ELF-1 (cell line): ENCODE measurements around the gene ATP10B.

Source experiments
- DNase-seq: peaks from one replicate; pipeline ENCODE4 v3.0.0-alpha.2; 2016; ENCODE audit warnings: low read depth, low spot score

ATP10B gene

DNA sequence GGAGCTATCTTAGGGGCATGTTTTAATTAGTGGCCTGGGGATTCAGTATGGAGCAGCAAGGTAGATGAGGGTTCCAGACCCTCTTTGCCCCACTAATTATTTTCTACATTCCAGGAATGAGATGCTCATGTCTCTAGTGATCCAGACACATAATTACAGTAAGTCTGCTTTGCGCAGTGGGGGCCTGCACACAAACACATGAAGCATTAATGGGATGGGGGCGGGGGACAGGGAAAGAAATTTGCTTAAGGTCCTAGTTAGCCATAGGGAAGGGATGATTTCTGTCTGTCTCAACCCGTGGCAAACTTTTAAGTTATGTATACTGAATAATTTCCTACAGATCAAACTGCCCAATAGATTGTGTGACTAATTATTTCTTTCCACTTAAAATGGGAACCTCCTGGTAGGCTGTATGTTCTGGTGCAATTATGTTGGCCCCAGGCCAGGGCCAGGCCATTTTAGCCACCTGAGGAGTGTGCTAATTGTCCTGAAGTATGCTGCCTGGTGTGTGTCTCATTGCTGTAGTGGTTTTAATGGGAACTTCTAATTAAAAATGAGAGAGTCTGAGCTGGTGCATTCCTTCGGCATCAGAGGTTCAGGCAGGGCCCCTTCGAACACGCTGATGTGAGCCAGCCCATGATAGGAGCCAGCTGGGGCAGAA, 295.9 kb downstream of the ATP10B start:
- DNase-seq: peak; percentile 63

DNA sequence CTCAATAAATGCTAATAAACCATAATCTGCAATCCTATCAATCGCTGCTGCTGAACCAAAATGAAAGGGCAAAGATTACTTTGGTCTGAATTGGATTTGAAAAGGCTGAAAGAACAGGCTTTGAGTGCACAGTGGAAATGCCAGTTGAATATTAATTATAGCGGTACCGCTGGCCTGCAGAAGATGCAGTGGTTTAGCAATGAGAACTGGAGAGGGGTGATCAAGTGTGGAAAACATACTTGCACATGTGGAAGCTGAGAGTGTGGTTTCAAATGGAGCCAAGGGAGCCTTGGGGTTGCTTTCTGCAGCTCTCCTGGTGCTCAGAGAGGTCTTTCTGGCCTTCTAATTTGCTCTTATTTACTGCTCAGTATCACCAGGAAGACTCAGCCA, 296.4 kb downstream of the ATP10B start:
- no peak for DNase-seq

DNA sequence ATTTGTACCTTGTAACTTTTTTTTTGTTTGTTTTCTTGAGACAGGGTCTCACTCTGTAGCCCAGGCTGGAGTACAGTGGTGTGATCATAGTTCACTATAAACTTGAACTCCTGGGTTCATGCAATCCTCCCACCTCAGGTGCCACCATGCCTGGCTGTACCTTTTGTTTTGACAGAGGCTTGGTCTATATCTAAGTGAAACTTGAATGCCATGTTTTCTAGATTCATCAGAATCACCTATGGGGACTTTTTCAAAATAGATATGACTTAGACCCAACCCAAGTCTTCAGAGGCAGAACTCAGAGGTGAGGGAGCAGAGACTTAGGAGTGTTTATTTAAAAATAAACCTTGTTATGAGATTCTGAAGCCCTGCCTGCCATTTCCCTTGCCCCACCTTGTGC, 301.9 kb downstream of the ATP10B start:
- no peak for DNase-seq

DNA sequence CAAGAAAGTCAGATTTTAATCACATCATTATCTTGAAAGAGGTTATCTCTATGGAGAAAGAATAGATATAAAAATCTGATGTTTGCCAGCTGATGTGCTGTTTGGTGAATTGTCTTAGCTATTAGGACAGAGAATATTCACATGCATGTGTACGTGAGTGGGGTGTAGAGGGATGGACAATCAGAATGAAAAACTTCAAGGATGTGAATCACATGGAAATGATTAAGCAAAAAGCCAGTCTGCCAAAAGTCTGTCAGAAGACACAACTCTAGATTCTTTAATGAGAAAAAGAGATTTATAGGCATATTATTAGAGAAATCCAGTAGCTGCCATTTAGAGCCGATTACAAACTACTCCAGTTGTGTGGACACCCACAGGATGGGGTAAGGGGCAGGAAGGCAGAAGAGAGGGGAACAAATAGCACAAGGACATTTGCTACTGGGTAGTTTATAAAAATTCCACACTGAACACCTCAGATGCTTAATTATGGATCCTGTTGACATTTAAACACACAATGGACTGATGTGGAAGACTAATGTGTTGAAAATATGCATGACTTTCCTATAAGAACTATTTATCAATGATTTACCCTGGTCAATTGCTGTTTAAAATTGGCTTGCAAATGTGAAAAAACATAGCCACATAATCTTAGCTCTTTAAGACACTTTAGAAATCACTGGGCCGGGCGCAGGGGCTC, 302.9 kb downstream of the ATP10B start:
- no peak for DNase-seq

DNA sequence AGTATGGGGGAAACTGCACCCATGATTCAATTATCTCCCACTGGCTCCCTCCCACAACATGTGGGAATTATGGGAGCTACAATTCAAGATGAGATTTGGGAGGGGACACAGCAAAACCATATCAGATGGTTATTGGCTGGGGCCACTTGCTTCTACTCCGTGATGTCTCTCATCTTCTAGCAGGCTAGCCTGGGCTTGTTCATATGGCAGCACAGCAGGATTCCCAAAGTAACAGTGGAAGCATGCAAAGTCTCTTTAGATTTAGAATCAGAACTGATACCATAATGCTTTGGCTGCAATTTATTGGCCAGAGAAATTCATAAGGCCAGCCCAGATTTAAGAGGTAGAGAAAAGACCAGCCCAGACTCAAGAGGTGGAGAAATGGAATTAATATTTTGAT, 304.1 kb downstream of the ATP10B start:
- DNase-seq: no peak

DNA sequence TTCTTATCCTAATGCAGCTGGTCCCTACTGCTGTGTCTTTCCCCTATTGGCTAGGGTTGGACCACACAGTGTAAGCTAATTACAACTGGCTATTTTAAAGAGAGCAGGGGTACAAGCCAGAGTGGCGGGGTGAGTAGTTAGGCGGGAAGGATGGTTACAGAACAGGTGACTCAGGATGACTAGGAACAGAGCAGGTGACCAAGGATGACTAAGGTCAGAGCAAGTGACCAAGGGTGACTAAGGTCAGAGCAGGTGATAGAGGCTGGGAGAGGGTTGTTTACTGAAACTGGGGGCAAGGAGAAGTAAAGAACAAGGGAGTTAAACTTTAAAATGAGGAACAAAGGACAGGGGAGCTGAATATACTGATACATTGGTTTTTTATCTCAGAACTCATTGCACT, 304.9 kb downstream of the ATP10B start:
- DNase-seq: no peak

DNA sequence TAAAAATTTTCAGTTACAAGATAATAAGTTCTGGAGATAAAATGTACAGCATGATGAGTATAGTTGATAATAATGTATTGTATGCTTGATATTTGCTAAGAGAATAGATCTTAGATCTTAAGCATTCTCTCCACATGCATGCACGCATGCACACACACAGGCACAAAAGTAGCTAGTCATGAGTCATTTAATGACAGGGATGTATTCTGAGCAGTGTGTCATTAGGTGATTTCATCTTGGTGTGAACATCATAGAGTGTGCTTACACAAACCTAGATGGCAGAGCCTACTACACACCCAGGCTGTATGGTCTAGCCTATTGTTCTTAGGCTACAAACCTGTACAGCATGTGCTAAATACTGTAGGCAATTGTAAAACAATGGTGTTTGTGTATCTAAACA, 306.2 kb downstream of the ATP10B start:
- DNase-seq: no peak

DNA sequence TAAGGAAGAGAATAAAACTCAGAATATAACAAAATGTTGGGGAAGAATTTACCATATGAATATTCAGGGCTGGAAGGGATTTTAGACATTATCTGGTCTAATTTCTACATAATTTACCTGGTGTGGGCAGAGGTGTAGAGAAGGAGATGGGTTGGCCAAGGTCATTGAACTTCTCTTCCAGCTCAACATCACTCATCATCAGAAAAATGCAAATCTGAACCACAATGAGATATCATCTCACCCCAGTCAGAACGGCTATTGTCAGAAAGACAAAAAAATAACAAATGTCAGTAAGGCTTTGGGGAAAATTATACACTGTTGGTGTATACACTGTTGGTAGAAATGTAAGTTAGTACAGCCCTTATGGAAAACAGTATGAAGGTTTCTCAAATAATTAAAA, 308.6 kb downstream of the ATP10B start:
- DNase-seq: no peak

DNA sequence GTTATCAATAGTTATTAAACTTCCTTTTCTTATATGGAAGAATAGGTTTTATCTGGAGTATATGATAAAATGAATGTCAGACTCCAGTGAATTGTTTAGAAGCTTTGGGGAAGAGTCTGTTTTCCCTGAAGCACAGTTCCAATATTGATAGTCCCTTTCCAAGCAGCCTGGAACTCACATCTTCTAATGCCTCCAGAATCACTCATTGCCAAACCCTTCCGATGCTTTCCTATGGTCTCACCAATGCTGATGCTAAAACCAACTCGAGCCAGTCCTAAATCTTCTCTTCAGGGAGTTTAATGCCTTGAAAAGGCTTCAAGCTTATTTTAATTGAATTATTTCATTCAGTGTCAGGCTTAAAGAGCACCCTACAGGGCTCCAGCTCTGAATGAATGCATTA, 309.2 kb downstream of the ATP10B start:
- no peak for DNase-seq

DNA sequence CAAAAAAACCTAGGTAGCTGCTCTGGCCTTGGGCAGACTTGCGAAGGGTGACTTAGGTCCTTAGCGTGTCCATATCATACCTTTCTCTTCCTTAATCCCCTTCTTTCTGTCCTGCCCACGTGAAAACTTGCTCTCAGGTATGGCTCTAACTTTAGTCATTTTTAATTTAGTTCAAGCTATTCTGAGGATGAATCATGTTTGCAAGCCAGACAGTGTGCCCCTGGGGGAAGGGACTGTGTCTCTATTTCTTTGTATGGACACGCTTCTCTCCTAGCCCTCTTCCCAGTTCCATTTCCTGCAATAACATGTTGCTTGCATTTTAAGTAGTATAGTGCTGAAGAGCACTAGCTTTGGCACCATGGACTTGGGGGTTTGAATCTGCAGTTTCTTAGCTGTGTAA, 309.7 kb downstream of the ATP10B start:
- DNase-seq: no peak

DNA sequence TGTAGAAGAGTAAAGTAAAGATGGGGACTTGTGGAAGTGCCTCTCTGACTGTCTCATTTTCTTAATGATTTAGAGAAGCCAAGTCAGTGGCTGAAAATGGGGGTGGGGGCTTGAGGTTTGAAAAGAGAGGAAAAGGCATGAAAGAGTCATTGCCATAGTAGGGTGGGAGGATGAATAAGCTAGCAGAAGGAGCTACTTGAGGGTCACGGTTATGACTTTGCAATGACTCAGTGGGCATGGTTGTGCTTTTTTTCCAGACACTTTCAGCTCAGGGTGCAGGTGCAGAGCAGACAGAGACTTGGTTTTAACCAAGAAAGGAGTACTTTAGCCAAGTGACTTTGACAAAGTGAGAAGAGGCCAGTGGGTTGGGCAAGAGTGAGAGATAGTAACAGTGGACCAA, 312.6 kb downstream of the ATP10B start:
- no peak for DNase-seq

DNA sequence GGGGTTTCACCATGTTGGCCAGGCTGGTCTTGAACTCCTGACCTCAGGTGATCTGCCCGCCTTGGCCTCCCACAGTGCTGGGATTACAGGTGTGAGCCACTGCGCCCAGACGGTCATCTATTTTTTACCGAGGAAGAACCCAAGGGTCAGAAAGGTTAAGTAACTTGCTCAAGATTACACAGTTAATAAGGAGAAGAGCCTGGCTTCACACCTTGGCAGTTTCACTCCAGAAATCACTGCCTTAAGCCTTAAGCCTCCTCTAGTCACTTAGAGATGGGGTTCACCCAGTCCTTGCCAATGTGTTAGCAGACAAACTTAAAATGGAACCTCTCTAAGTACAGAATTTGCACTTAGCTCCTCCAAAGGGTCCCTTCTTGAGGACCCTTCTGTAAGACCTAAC, 314.1 kb downstream of the ATP10B start:
- no peak for DNase-seq

DNA sequence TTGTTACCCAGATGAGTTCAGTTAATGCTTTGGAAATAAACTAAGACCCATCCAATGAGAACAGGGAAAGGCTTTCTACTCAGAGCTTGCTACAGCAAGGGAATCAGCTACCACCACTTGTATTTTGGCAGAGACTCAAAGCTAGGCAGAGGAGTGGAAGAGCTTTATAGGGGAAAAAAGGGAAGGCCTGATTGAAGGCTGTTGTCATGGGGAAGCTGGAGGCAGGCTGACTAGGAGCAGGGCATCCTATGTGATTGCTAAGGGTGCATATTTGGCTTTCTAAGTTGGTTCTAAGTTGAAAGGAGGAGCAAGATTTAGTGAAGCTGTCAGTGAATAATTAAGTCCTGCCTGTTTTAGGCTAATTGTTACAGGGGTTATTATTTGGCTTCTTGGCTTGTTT, 314.9 kb downstream of the ATP10B start:
- DNase-seq: no peak

DNA sequence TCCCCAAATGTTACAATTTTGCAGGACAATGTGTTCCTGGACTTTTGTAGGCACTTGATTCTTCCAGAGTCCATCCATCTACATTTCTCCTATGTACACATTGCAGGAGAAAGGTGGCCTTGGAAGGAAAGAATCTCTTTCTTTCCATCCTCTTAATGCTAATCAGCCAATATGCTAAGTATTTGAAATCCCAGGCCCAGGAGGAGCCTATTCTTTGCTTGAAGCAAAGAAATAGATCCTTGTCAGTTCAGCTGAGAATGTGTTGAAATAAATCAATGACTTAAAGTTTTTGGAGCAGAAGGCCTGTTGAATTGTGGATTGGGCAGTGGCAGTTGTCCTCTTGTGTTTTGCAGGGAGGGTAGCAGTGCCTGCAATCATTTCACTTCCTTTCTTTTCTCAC, 317.1 kb downstream of the ATP10B start:
- no peak for DNase-seq

DNA sequence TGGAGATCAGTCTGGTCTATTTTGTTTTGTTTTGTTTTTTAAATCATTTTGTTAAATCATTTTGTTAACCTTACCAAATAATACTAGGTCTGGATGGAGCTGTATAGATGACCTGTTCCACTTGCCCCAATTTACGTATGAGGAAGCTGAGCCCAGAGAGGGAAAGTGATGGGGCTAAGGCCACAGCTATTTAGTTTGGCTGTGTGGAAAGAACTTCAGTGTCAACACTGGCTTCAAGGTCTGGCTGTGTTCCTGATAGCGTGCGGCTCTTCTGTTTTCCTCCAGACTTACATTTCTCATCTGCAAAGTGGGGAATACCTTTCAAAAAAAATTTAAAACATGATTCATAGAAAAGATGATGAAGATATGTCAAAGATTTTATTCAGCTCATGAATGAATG, 317.9 kb downstream of the ATP10B start:
- no peak for DNase-seq

DNA sequence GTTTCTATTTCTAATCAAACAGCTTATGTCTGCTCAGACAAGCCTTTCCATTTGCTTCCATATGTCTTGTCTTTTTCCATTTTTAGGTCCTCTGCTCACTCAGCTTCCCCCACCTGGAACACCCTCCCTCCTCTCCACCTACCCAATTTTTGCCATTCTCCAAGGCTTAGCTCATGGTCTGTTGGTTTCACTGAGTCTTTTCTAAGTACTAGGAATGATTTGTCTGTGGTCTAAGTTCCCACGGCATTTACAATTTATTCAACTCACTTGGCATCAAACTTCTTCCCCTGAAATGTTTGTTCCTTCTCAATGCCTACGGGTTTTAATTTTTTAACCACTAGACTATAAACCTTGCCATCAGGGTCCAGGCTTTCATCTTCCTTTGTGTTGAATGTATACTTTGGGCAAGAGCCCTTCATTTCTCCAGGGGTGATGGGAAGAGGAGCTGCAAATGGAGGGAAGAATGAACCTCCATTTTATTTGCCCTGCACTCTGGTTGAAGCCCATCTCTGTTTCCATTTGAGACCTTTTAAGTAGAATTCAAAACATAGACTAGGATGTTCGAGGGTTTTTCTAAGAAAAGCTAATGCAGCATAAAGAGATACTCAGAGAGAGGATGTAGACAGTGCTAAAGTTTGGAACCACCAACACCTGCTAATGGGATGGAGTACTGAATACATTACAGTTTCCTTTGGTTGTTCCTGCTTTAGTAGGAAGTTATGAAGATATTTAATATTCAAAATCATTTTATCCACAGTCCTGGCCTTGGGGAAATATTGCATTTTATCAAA, 326.3 kb downstream of the ATP10B start:
- DNase-seq: no peak

DNA sequence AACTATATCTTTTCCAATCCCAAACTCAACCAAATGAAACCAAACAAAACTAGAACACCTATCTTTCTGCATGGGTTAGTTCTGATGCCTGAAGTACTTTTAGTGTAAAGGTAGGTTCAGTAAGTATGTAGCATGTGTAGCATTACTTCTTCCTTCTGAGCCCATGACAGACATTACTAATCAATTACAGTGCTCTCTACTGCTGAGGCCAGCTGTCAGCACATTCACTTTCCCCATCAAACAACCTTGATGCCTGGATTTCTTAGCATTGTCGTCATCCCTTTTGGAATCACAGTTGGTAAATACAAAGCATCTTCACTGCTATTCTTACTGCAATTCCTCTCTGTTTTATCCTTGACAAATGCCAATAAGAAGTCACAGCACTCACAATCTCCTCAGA, 327.2 kb downstream of the ATP10B start:
- no peak for DNase-seq

DNA sequence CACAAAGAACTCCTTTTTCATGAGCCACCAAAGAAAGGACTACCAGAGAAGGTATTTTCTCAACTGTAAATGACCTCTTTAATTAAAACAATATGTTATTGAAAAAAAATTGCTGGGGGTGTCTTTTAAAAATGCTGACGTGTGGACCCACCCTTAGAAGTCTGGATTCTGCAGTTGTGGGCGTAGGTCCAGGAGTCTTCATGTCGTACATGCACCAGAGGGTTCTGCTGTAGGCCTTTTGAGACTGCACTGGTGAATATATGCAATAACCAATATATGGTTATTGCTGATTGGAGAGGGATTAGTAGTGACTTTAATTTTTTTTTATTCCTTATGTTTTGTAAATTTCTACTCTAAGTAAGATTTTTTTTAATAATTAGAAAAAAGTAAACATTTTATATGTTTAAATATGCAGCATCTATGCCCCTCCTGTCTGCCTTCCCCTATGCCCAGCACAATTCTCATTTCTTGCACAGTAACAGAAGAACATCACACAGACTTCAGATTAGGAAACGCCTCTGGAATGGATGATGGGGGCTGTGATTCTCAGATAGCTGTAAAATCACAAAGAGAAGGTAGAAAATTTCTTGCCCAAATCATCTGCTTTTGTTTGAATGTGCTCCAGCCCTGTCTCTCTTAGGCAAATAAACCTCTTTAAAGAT, 328.4 kb downstream of the ATP10B start:
- DNase-seq: no peak

DNA sequence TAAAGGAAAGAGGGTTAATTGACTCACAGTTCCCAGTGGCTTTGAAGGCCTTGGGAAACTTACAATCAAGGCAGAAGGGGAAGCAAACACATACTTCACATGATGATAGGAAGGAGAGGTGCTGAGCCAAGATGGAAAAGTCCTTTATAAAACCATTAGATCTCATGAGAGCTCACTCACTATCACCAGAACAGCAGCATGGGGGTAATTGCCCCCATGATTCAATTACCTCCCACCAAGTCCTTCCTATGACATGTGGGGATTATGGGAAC, 330.7 kb downstream of the ATP10B start:
- no peak for DNase-seq

DNA sequence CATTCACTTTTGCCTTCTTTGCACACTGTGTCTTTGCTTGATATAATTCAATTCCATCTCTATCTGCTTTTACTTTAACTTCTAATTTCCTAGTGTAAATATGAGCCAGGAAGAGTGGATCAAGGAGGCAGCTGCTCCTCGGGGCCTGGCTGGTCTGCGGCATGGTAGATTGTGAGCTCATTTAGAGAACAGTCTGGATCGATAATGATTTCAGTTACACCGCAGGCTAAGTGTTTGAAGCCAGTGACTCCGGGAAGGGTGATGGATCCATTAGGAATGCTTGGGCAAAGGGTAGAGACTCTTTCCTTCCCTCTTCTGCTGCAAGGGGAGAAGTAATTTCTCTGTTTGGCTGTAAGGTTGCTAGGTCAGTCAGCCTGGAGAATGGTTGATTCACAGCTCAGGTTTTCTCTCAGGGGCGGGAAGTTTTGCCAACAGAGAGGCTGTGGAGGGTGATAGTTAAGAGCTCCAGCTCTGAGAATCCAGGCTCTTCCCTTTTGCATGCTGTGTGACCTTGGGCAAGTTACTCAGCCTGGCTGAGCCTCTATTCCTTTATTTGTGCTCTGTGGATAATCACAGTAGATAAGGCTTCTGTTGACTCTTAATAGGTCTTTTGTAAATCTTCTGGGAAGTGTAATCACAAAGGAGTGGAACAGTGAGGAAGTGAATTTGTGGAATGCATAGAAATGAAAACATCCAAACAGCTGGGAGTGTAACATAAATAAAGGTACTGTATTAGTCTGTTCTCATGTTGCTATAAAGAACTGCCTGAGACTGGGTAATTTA, 331.2 kb downstream of the ATP10B start:
- no peak for DNase-seq

DNA sequence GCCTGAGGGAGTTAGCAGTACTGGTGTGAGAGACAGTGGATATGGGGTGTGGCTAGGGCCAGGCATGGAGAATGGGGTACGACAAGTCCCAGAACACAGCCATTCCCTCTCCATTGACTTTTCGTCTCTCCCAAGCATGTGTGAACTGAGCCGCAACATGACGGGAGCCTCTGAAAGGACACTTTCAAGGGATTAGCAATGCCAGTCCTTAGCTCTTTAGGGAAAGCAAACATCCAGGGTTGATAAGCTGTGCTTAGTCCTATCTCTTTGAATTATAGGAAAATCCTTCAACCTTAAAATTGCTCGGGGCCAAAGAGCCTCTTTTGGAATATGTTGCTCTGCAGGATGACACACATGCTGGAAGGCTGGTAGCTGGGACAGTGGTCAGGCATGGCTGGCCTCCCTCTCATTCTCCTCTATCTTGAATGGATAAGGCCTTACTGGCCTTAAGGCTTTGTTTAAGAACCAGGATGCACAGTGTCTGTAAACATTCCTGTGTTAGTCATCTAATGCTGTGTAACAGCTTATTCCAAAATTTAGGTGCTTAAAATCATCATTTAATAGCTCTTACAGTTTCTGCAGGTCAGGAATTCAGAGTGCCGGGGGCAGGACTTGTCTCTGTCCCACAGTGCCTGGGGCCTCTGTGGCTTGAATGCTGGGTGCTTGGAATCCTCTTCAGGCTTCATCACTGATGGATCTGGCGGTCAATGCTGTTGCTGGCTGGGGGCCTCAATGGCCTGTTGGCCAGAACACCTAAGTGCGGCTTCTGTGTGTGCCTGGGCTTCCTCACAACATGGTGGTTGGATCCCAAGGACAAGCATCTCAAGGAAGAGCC, 335.1 kb downstream of the ATP10B start:
- DNase-seq: peak; percentile 52
